ENCODE measurements around the gene RPS21.

RPS21 gene

GRCh38 chr20:62409931-62410745 lies 23.2 kb downstream of the RPS21 start:
- TF ChIP-seq EZH2phosphoT487 (IDR thresholded peaks at IDR 0.05; ENCODE audit: borderline replicate concordance) (no peak), CTCF (conservative IDR thresholded peaks at IDR 0.05; ENCODE audit: low read length) (peak; percentile 73)
- Histone ChIP-seq H3K79me2 (ENCODE audit: insufficient read depth, low read length) (peaks cover 17% of the 10 kb centered on the region), H3K9ac (ENCODE audit: low read depth, low read length, poor library complexity, severe bottlenecking) (peak overlapping the region; percentile 19), H3K9me3 (ENCODE audit: insufficient read depth, low read depth, low read length) (no peaks in the 10 kb centered on the region), H3K36me3 (ENCODE audit: insufficient read depth, low read length) (no peaks in the 10 kb centered on the region), H3K4me1 (ENCODE audit: insufficient read depth, low read length, poor library complexity, severe bottlenecking) (peaks cover 31% of the 10 kb centered on the region), H3K27me3 (ENCODE audit: insufficient read depth, low read length, poor library complexity, severe bottlenecking) (no peaks in the 10 kb centered on the region), H3K4me3 (ENCODE audit: low read length, poor library complexity, severe bottlenecking) (peak overlapping the region; percentile 49), H4K20me1 (ENCODE audit: insufficient read depth, low read length, poor library complexity, severe bottlenecking) (peaks cover 3% of the 10 kb centered on the region), H3K4me2 (ENCODE audit: low read depth, low read length, poor library complexity, severe bottlenecking) (peak overlapping the region; percentile 72), H3F3A (ENCODE audit: low read depth) (no peaks in the 10 kb centered on the region), H2AFZ (ENCODE audit: low read length) (peak overlapping the region; percentile 50), H3K9me2 (replicated peaks; ENCODE audit: low read depth, low read length) (no peaks in the 10 kb centered on the region)

- Histone ChIP-seq H3K9me3 (ENCODE audit: insufficient read depth, low read depth, low read length) (no peaks in the 10 kb centered on the region), H3K4me3 (ENCODE audit: low read length, poor library complexity, severe bottlenecking) (peak overlapping the region; percentile 49), H3F3A (ENCODE audit: low read depth) (no peaks in the 10 kb centered on the region), H3K4me1 (ENCODE audit: insufficient read depth, low read length, poor library complexity, severe bottlenecking) (peaks cover 27% of the 10 kb centered on the region), H3K9ac (ENCODE audit: low read depth, low read length, poor library complexity, severe bottlenecking) (no peak overlapping the region), H2AFZ (ENCODE audit: low read length) (peak overlapping the region; percentile 50; the same call in 1 of the 2 replicates), H3K9me2 (replicated peaks; ENCODE audit: low read depth, low read length) (no peaks in the 10 kb centered on the region), H4K20me1 (ENCODE audit: insufficient read depth, low read length, poor library complexity, severe bottlenecking) (no peaks in the 10 kb centered on the region), H3K79me2 (ENCODE audit: insufficient read depth, low read length) (peaks cover 9% of the 10 kb centered on the region), H3K4me2 (ENCODE audit: low read depth, low read length, poor library complexity, severe bottlenecking) (peak overlapping the region; percentile 72), H3K36me3 (ENCODE audit: insufficient read depth, low read length) (no peaks in the 10 kb centered on the region), H3K27me3 (ENCODE audit: insufficient read depth, low read length, poor library complexity, severe bottlenecking) (no peaks in the 10 kb centered on the region)
- TF ChIP-seq EZH2phosphoT487 (IDR thresholded peaks at IDR 0.05; ENCODE audit: borderline replicate concordance) = no peak
- no peak for TF ChIP-seq CTCF (conservative IDR thresholded peaks at IDR 0.05; ENCODE audit: low read length)
Observed at GRCh38 chr20:62410746-62411478, 24.0 kb downstream of the RPS21 start.

GRCh38 chr20:62411479-62412193 lies 24.7 kb downstream of the RPS21 start:
- Histone ChIP-seq H3K36me3 (ENCODE audit: insufficient read depth, low read length) (no peaks in the 10 kb centered on the region), H2AFZ (ENCODE audit: low read length) (no peak overlapping the region), H3K9me3 (ENCODE audit: insufficient read depth, low read depth, low read length) (no peaks in the 10 kb centered on the region), H3K4me2 (ENCODE audit: low read depth, low read length, poor library complexity, severe bottlenecking) (no peak overlapping the region), H3F3A (ENCODE audit: low read depth) (no peaks in the 10 kb centered on the region), H4K20me1 (ENCODE audit: insufficient read depth, low read length, poor library complexity, severe bottlenecking) (no peaks in the 10 kb centered on the region), H3K79me2 (ENCODE audit: insufficient read depth, low read length) (peaks cover 2% of the 10 kb centered on the region), H3K9me2 (replicated peaks; ENCODE audit: low read depth, low read length) (no peaks in the 10 kb centered on the region), H3K4me1 (ENCODE audit: insufficient read depth, low read length, poor library complexity, severe bottlenecking) (peaks cover 20% of the 10 kb centered on the region), H3K27me3 (ENCODE audit: insufficient read depth, low read length, poor library complexity, severe bottlenecking) (no peaks in the 10 kb centered on the region), H3K9ac (ENCODE audit: low read depth, low read length, poor library complexity, severe bottlenecking) (no peak overlapping the region), H3K4me3 (ENCODE audit: low read length, poor library complexity, severe bottlenecking) (no peak overlapping the region)
- no peak for TF ChIP-seq EZH2phosphoT487 (IDR thresholded peaks at IDR 0.05; ENCODE audit: borderline replicate concordance)
- no peak for TF ChIP-seq CTCF (conservative IDR thresholded peaks at IDR 0.05; ENCODE audit: low read length)

Measured in Loucy (cell line).